Stimulated activated effector memory CD8-positive, alpha-beta T cell treated with anti-CD3 and anti-CD28 coated beads, Interleukin-12 subunit alpha, Interleukin-12 subunit beta, amount 100 ng/mL, for 72 hours (primary cell): ENCODE data around the gene ZBTB47.
A peak's percentile ranks its signal among the peaks of the same experiment; 100 is the strongest.

Experiments used
- ATAC-seq: fragments of 150-1000 bp; cut with Tn5 transposase; 2 replicates; pipeline ENCODE4 v1.10.0; 2021
- DNase-seq, 2 donors: peaks; one replicate each; pipeline ENCODE4 v3.0.0; 2021 to 2022; ENCODE audit warnings: low spot score in 2 of 2
- H3K27ac Mint-ChIP-seq: one replicate; pipeline ENCODE4 v1.8.0; 2022; ENCODE audit warnings: mild to moderate bottlenecking, mixed read lengths
- H3K36me3 Mint-ChIP-seq: one replicate; pipeline ENCODE4 v1.8.0; 2022; ENCODE audit warnings: mild to moderate bottlenecking, mixed read lengths
- H3K4me1 Mint-ChIP-seq: one replicate; pipeline ENCODE4 v1.8.0; 2022; ENCODE audit warnings: mixed read lengths
- H3K4me3 Mint-ChIP-seq: one replicate; pipeline ENCODE4 v1.8.0; 2022; ENCODE audit warnings: mild to moderate bottlenecking, mixed read lengths
- H3K9me3 Mint-ChIP-seq: one replicate; pipeline ENCODE4 v1.8.0; 2022; ENCODE audit warnings: mixed read lengths

ZBTB47 gene

DNA sequence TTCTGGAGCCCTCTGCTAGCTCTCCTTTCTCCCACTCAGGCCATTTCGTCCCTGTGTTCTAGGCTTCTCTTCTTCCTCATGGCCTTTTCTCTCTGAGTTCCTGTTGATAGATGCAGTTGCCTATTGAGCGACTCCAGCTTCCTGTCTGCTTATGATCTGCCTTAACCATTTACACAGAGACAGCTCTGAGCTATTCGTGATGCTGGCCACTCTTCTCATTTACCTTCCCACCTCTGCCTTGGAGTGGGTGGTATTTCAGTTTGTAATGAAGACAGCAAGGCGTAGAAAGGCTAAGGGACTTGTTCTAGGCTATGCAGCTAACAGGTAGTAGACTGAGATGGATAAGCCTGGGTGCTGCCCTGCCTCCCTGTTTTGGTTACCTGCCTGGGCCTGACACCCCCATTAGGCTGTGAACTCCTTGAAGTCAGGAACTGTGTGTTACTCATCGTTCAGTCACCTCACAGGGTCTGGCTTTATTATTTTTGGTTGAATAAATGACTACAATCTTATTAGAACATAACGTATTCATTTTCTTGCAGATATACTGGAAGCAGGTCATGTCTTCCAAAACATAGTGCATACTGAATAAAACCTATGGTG is 12.6 kb upstream of the ZBTB47 start:
- no peaks in the 10 kb centered on the region for H3K9me3 Mint-ChIP-seq
- no peak overlapping the region for H3K4me3 Mint-ChIP-seq
- ATAC-seq (no peak), DNase-seq (no peak)
- peak overlapping the region; percentile 72 for H3K27ac Mint-ChIP-seq
- H3K4me1 Mint-ChIP-seq: no peaks in the 10 kb centered on the region
- H3K36me3 Mint-ChIP-seq: no peaks in the 10 kb centered on the region

- DNase-seq: no peak
- Mint-ChIP-seq H3K4me3 (no peak overlapping the region), H3K27ac (peak overlapping the region; percentile 68), H3K9me3 (no peaks in the 10 kb centered on the region), H3K4me1 (peaks cover 16% of the 10 kb centered on the region), H3K36me3 (peaks cover 13% of the 10 kb centered on the region)
- ATAC-seq: no peak
Observed at GRCh38 chr3:42647821-42648459, 5.6 kb upstream of the ZBTB47 start.

- Mint-ChIP-seq H3K36me3 (peaks cover 13% of the 10 kb centered on the region), H3K27ac (peak overlapping the region; percentile 67), H3K4me3 (no peak overlapping the region)
Observed at GRCh38 chr3:42649006-42649405, 4.5 kb upstream of the ZBTB47 start.

DNA sequence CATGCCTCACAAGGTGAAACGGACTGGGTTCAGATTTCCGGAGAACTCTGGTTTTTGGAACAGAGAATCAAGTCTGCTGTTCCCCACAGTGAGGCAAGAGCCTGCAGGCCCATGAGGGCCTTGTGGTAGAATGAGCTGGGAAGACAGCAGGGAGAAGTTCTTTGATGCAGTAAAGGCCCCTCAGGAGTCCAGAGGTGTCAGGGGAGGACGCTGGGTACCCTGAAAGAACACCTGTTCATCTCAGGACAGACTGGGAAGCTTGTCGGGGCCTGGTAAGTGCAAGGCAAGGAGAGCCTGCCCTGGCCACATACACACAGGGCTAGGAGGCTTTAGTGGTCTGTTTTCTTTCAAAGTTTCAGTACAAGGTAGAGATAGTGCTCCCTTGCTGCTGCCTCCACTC is 3.7 kb upstream of the ZBTB47 start:
- H3K9me3 Mint-ChIP-seq: no peaks in the 10 kb centered on the region
- peak in 1 of 2 donors; percentile 40 for DNase-seq
- H3K4me1 Mint-ChIP-seq: peaks cover 27% of the 10 kb centered on the region
- no peak overlapping the region for H3K4me3 Mint-ChIP-seq
- no peak for ATAC-seq
- peak overlapping the region; percentile 67 for H3K27ac Mint-ChIP-seq
- H3K36me3 Mint-ChIP-seq: peaks cover 13% of the 10 kb centered on the region

More at GRCh38 chr3:42649006-42649405, 4.5 kb upstream of the ZBTB47 start:
- ATAC-seq (no peak), DNase-seq (no peak)
- no peaks in the 10 kb centered on the region for H3K9me3 Mint-ChIP-seq
- peaks cover 27% of the 10 kb centered on the region for H3K4me1 Mint-ChIP-seq

- H3K4me1 Mint-ChIP-seq: peaks cover 34% of the 10 kb centered on the region
- H3K27ac Mint-ChIP-seq: no peak overlapping the region
- H3K9me3 Mint-ChIP-seq: no peaks in the 10 kb centered on the region
- ATAC-seq: no peak
- H3K4me3 Mint-ChIP-seq: no peak overlapping the region
- peaks cover 13% of the 10 kb centered on the region for H3K36me3 Mint-ChIP-seq
- no peak for DNase-seq
Observed at GRCh38 chr3:42651248-42652091, 2.0 kb upstream of the ZBTB47 start.

DNA sequence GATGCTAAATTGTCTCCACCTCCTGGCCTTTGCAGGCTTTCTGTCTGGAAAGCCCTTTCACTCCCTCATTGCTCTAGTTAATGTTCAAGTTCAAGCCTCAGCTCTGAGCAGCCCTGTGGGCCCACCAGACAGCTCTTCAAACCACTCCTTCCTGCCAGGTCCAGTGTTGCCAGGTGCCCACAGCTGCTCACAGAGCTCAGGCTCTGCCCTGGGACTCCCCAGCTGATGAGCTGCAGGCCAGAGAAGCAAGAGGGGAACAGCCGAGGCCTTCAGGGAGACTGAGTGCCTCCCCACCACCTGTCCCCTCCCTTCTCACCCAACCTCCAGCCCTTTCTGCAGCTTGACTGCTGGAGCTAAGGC is 1.3 kb upstream of the ZBTB47 start:
- no peak for DNase-seq
- no peak for ATAC-seq
- Mint-ChIP-seq H3K36me3 (peaks cover 13% of the 10 kb centered on the region), H3K4me1 (peaks cover 36% of the 10 kb centered on the region), H3K4me3 (peak overlapping the region; percentile 73), H3K27ac (peak overlapping the region; percentile 80), H3K9me3 (no peaks in the 10 kb centered on the region)

- DNase-seq: peak; percentile 3 to 48
- Mint-ChIP-seq H3K9me3 (no peaks in the 10 kb centered on the region), H3K4me3 (peak overlapping the region; percentile 73), H3K36me3 (peaks cover 13% of the 10 kb centered on the region), H3K27ac (peak overlapping the region; percentile 80), H3K4me1 (peaks cover 36% of the 10 kb centered on the region)
- ATAC-seq: peak; percentile 35
Observed at GRCh38 chr3:42652611-42653302, 740 bp upstream of the ZBTB47 start.

GRCh38 chr3:42653303-42653559 is 266 bp upstream of the ZBTB47 start:
- Mint-ChIP-seq H3K4me3 (peak overlapping the region; percentile 73), H3K4me1 (peaks cover 36% of the 10 kb centered on the region), H3K9me3 (no peaks in the 10 kb centered on the region), H3K27ac (peak overlapping the region; percentile 80), H3K36me3 (peaks cover 13% of the 10 kb centered on the region)
- ATAC-seq (no peak), DNase-seq (no peak)

- no peak overlapping the region for H3K27ac Mint-ChIP-seq
- ATAC-seq (peak; percentile 55), DNase-seq (peak in 1 of 2 donors; percentile 49)
- H3K9me3 Mint-ChIP-seq: no peaks in the 10 kb centered on the region
- H3K36me3 Mint-ChIP-seq: peaks cover 3% of the 10 kb centered on the region
- H3K4me1 Mint-ChIP-seq: peaks cover 36% of the 10 kb centered on the region
- H3K4me3 Mint-ChIP-seq: peak overlapping the region; percentile 73
Observed at GRCh38 chr3:42654331-42655201, 1.1 kb downstream of the ZBTB47 start.

DNA sequence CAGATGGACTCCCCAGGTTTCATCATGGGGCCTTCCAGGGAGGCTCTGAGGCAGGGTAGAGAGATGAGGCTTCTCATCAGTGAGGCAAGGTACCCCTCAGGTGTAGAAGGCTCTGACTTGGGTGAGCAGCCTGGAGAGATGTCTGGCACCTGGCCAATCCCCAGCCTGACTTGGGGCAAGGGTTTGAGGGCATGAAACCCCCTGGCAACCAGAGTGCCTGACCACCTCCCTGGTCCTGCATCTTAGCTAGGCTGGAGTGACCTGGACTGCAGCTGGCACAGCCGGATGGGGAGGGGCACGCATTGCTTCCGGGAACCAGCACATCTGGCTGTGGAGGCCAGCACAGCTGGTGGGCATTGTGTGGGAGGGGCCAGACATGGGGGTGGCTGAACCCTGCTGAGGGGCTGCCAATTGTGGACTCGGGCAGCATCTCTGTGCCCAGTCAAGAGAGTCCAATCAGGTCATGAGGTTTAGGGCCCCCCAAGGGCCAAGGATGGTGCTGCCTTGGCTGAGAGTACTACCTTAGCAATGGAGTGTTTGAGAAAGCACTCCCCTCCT is 1.9 kb downstream of the ZBTB47 start:
- peaks cover 41% of the 10 kb centered on the region for H3K4me1 Mint-ChIP-seq
- no peaks in the 10 kb centered on the region for H3K9me3 Mint-ChIP-seq
- H3K4me3 Mint-ChIP-seq: peak overlapping the region; percentile 40
- no peak overlapping the region for H3K27ac Mint-ChIP-seq
- H3K36me3 Mint-ChIP-seq: no peaks in the 10 kb centered on the region
- no peak for ATAC-seq
- peak in 1 of 2 donors; percentile 52 for DNase-seq

GRCh38 chr3:42655980-42656679 is 2.6 kb downstream of the ZBTB47 start:
- Mint-ChIP-seq H3K27ac (peak overlapping the region; percentile 83), H3K36me3 (no peaks in the 10 kb centered on the region), H3K9me3 (no peaks in the 10 kb centered on the region), H3K4me1 (peaks cover 45% of the 10 kb centered on the region), H3K4me3 (no peak overlapping the region)
- no peak for ATAC-seq
- no peak for DNase-seq

DNA sequence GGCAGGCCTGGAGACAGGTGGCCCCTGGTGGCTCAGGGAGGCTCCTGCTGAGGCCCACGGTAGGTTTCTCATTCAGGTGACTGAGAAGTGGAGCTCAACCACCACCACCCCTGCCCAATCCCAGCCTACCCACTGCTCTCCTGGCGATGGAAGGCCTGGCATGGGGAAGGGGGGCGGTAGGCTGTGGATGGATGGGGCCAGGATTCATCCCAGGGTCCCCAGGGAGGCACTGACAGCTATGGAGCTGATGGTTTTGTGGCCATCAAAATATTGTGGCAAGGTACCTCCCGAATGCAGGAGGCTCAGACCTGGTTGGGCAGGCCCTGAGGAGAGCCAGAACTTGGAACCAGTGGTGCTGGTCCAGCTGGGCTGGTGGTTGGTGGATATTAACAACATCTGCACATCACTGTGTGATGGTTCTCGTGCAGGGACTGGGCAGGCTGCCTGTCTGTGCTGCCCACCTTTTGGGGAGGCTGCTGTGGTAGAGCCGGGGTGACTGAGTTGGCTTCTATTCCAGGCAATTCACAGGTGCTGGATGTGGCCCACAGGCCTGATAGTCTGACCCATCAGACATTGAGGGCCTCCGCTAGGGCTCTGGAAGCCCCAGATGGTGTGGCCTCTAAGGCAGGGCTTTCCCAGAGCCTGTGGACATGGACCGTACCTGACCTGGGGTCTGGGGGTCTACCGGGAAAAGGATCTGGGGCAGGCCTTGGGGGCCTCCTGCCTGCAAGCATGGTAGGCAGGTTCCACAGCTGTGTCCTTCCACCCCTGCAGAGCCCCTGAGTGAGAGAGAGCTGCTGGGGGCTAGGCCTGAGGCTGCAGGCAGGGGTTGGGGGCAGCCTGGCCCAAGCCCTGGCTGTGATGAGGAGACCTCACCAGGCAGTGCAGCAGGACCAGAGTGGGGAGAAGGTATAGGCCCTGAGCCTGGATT is 3.4 kb downstream of the ZBTB47 start:
- no peak for ATAC-seq
- Mint-ChIP-seq H3K4me3 (no peak overlapping the region), H3K9me3 (no peaks in the 10 kb centered on the region), H3K36me3 (no peaks in the 10 kb centered on the region), H3K27ac (peak overlapping the region; percentile 83), H3K4me1 (peaks cover 39% of the 10 kb centered on the region)
- DNase-seq: no peak

DNA sequence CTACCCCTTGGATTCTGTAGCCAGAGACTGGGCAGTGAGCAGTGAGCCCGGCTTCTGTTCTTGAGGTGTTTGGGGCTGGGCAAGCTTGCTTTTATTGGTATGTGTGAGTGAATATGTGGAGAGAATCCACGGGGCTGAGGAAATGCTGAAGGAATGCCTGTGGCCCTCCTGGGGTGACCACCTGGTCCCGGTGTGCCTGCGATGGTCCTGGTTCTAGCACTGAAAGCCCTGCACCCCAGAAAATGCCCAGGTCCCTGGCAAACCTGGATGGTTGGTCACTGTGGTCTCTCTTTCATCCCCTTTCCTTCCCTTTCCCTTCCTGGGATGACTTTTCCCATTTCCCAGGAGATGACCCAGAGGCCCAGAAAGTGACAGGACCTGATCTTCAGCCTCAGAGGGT is 4.2 kb downstream of the ZBTB47 start:
- Mint-ChIP-seq H3K36me3 (no peaks in the 10 kb centered on the region), H3K4me3 (no peak overlapping the region), H3K9me3 (no peaks in the 10 kb centered on the region), H3K4me1 (peaks cover 32% of the 10 kb centered on the region), H3K27ac (peak overlapping the region; percentile 83)
- ATAC-seq (no peak), DNase-seq (no peak)
